Upper lobe of left lung (tissue), 4 donors: ENCODE data around the gene MSL2.

Experiments
- CTCF ChIP-seq, 6 experiments: fragments of 450-650 bp in 4 of 6; fragments of 200-600 bp in 2 of 6; sonication (generic) in 2 of 6; IDR thresholded peaks; one replicate each; pipeline ENCODE4 v1.5.1; 2016 to 2019; ENCODE audit warnings: antibody characterized with exemption in 6 of 6
- POLR2AphosphoS5 ChIP-seq, 2 donors: sonication (generic); formaldehyde crosslinking; IDR thresholded peaks; one replicate each; pipeline ENCODE4 v1.5.1; 2017; ENCODE audit warnings: antibody characterized with exemption in 2 of 2

GRCh38 chr3:136186344-136186743 is 9.8 kb downstream of the MSL2 start:
- TF ChIP-seq POLR2AphosphoS5 (IDR thresholded peaks at IDR 0.05) = no peak
- TF ChIP-seq CTCF (IDR thresholded peaks at IDR 0.05) = no peak
